Kidney capillary endothelial cell (primary cell): ENCODE results near the gene YIPF5.

ENCODE experiments used
- DNase-seq: peaks from one replicate; pipeline ENCODE4 v3.0.0-alpha.2; 2018; ENCODE audit warnings: low spot score

Gene YIPF5

GRCh38 chr5:144170276-144171024, at the start of gene YIPF5, which contains the start of gene KCTD16:
Gene YIPF5, minus strand, starts transcription at chr5:144170659. Its CDS starts 704 bp downstream, at chr5:144169955.
Gene KCTD16, plus strand, starts transcription at chr5:144170873.
- DNase-seq: peak; percentile 95

- no peak for DNase-seq
Observed at GRCh38 chr5:144219869-144220268, 49.4 kb upstream of the YIPF5 start.

- no peak for DNase-seq
Observed at GRCh38 chr5:144210655-144211054, 40.2 kb upstream of the YIPF5 start.

- DNase-seq: no peak
Observed at GRCh38 chr5:144209361-144209760, 38.9 kb upstream of the YIPF5 start.

- DNase-seq: no peak
Observed at GRCh38 chr5:144207875-144208444, 37.5 kb upstream of the YIPF5 start.

GRCh38 chr5:144206141-144206540, 35.7 kb upstream of the YIPF5 start:
- DNase-seq: no peak

GRCh38 chr5:144205141-144205551, 34.7 kb upstream of the YIPF5 start:
- no peak for DNase-seq

GRCh38 chr5:144203750-144204596, 33.5 kb upstream of the YIPF5 start:
- peak; percentile 71 for DNase-seq

- DNase-seq: no peak
Observed at GRCh38 chr5:144202726-144203125, 32.3 kb upstream of the YIPF5 start.

- DNase-seq: no peak
Observed at GRCh38 chr5:144202072-144202471, 31.6 kb upstream of the YIPF5 start.

- no peak for DNase-seq
Observed at GRCh38 chr5:144201588-144201987, 31.1 kb upstream of the YIPF5 start.

- DNase-seq: no peak
Observed at GRCh38 chr5:144198386-144198785, 27.9 kb upstream of the YIPF5 start.

GRCh38 chr5:144196612-144197011, 26.2 kb upstream of the YIPF5 start:
- DNase-seq: no peak

- DNase-seq: no peak
Observed at GRCh38 chr5:144195448-144195847, 25.0 kb upstream of the YIPF5 start.

- DNase-seq: no peak
Observed at GRCh38 chr5:144194144-144194543, 23.7 kb upstream of the YIPF5 start.

- no peak for DNase-seq
Observed at GRCh38 chr5:144192661-144193060, 22.2 kb upstream of the YIPF5 start.

- peak; percentile 68 for DNase-seq
Observed at GRCh38 chr5:144191998-144192397, 21.5 kb upstream of the YIPF5 start.

GRCh38 chr5:144191531-144191930, 21.1 kb upstream of the YIPF5 start:
- no peak for DNase-seq

- peak; percentile 96 for DNase-seq
Observed at GRCh38 chr5:144189800-144190429, 19.5 kb upstream of the YIPF5 start.

GRCh38 chr5:144187699-144188294, 17.3 kb upstream of the YIPF5 start:
- peak; percentile 88 for DNase-seq

GRCh38 chr5:144183254-144183889, 12.9 kb upstream of the YIPF5 start:
- DNase-seq: no peak
